HepG2 (cell line): ENCODE results near the gene GRIK1.

Source experiments
- BCL6 ChIP-seq: IDR thresholded peaks from 2 replicates; pipeline ENCODE4 v1.6.1; 2016; ENCODE audit warnings: missing genetic modification reagents, missing compliant biosample characterization
- EED ChIP-seq: sonication (generic); formaldehyde crosslinking; IDR thresholded peaks from 2 replicates; pipeline ENCODE4 v1.5.0; 2020; ENCODE audit warnings: mild to moderate bottlenecking, missing genetic modification reagents
- ELF4 ChIP-seq: sonication (generic); formaldehyde crosslinking; IDR thresholded peaks from 2 replicates; pipeline ENCODE4 v1.5.0; 2020; ENCODE audit warnings: missing genetic modification reagents, mild to moderate bottlenecking, moderate library complexity, borderline replicate concordance
- GMEB1 ChIP-seq: sonication (generic); formaldehyde crosslinking; IDR thresholded peaks from 2 replicates; pipeline ENCODE4 v1.5.1; 2020; ENCODE audit warnings: missing genetic modification reagents, mild to moderate bottlenecking, borderline replicate concordance
- POLR2A ChIP-seq, 2 experiments: IDR thresholded peaks; 2 replicates each; pipeline ENCODE4 v1.6.1; 2011; ENCODE audit warnings: low read depth in 2 of 2, low read length in 2 of 2, mild to moderate bottlenecking in 1 of 2, moderate library complexity in 1 of 2; ENCODE audit not compliant: insufficient read depth in 1 of 2
- RAD21 ChIP-seq: fragments of 450-650 bp; formaldehyde crosslinking; IDR thresholded peaks from 2 replicates; pipeline ENCODE4 v1.5.0; 2020; ENCODE audit warnings: mild to moderate bottlenecking
- REXO4 ChIP-seq: sonication (generic); formaldehyde crosslinking; IDR thresholded peaks from 2 replicates; pipeline ENCODE4 v1.8.0; 2022; ENCODE audit warnings: missing genetic modification reagents, mild to moderate bottlenecking, borderline replicate concordance
- ZFP36L2 ChIP-seq: sonication (generic); formaldehyde crosslinking; IDR thresholded peaks from 2 replicates; pipeline ENCODE4 v1.4.0; 2020; ENCODE audit warnings: missing genetic modification reagents
- ZNF609 ChIP-seq: sonication (generic); formaldehyde crosslinking; IDR thresholded peaks from 2 replicates; pipeline ENCODE4 v1.4.0; 2020; ENCODE audit warnings: mild to moderate bottlenecking, missing genetic modification reagents, borderline replicate concordance
- ZNF782 ChIP-seq: sonication (generic); formaldehyde crosslinking; IDR thresholded peaks from 2 replicates; pipeline ENCODE4 v1.4.0; 2020; ENCODE audit warnings: missing genetic modification reagents, mild to moderate bottlenecking, borderline replicate concordance

- TF ChIP-seq REXO4 (CRISPR knock-in tag) (no peak), ZNF609 (CRISPR knock-in tag) (no peak), POLR2A (IDR thresholded peaks at IDR 0.05; ENCODE audit: insufficient read depth in 1 of 2, low read depth in 2 of 2, low read length in 2 of 2) (no peak), ZFP36L2 (CRISPR knock-in tag) (no peak), EED (CRISPR knock-in tag) (no peak), GMEB1 (CRISPR knock-in tag) (no peak), ELF4 (CRISPR knock-in tag) (no peak), BCL6 (CRISPR knock-in tag) (no peak), RAD21 (CRISPR knock-in tag) (no peak), ZNF782 (CRISPR knock-in tag) (no peak)
Observed at GRCh38 chr21:29979043-29979442, 39.2 kb upstream of the GRIK1 start.
